Suprapubic skin (tissue), 3 donors: ENCODE measurements around the gene ITSN1.

Experiments used
- CTCF ChIP-seq, 2 donors: fragments of 200-600 bp in 1 of 2; fragments of 450-650 bp in 1 of 2; sonication (generic) in 1 of 2; IDR thresholded peaks; one replicate each; pipeline ENCODE4 v1.5.1; 2016 to 2019; ENCODE audit warnings: antibody characterized with exemption in 2 of 2, mild to moderate bottlenecking in 1 of 2, moderate library complexity in 1 of 2
- POLR2AphosphoS5 ChIP-seq, 3 donors: sonication (generic); formaldehyde crosslinking; IDR thresholded peaks; one replicate each; pipeline ENCODE4 v1.6.1; 2017; ENCODE audit warnings: antibody characterized with exemption in 3 of 3

- TF ChIP-seq CTCF (IDR thresholded peaks at IDR 0.05): no peak
- no peak for TF ChIP-seq POLR2AphosphoS5 (IDR thresholded peaks at IDR 0.05)
Observed at GRCh38 chr21:33771976-33772375, 129.7 kb downstream of the ITSN1 start.
